HG03457 (cell line): Measurements from ENCODE around the gene CYP4X1.
"Not testable (repeated sequence)": the region's sequence is repeated elsewhere in the genome, so short reads cannot be mapped to it uniquely, and the experiment has no call there.

Experiments
- ATAC-seq: cut with Tn5 transposase; IDR thresholded peaks from one replicate; pipeline ENCODE4 v1.9.1; 2021; ENCODE audit warnings: moderate number of reproducible peaks; ENCODE audit not compliant: unreplicated experiment

CYP4X1 gene

DNA sequence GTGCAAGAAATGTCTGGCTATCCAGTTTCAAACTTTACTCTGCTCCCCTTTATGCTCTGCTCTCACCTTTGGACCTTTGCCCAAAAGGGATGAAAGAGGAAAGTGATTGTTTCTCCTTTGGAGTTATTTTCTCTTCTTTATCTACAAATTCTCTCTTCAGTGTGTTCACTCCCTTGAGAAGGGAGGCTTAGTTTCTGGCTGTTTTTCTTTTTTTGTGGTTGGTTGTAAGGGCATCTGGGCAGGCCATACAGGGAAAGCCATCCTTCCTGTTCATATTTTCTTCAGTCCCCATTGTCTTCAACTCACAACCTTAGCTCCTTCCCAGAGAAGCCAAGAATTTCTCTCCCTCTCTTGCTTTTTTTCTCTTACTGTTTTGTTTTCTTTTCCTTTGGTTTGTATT, 46.0 kb downstream of the CYP4X1 start:
- ATAC-seq, result not testable (repeated sequence)

DNA sequence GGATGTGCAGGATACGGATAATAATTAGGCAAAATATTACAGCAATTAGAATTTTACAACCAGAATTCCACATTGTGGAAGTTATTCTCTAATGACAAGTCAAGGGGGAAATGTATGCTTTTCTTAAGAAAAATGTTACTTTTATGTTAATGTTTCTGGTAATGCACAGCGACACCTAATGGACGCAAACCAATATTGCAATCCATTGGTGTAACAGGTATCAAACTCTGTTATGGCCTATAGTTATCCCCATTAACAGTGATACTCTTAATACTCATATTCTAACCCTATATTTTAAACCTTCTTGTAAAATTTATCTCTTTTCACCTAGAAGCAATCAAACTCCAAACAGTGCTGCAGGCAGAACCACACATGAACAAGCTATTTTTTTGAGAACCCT, 65.9 kb downstream of the CYP4X1 start:
- not testable (repeated sequence) for ATAC-seq

DNA sequence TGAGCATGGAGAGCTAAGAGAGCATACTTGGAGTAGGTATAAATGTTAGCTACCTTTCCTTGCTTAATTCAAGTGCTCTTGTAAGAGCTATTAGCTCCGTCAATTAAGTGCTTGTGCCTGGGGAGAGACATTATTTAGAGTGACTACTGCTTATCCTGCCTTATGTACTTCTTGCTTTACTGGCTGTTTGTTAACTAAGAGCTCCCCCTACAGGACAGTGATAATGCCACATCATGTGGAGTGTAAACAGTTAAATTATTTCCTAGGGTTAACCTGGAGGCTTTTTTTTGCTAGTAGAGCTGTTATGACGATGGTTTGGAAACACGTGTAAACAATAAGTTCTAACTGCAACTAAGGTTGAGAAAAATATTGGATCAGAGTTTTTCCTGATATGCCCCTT, 68.0 kb downstream of the CYP4X1 start:
- not testable (repeated sequence) for ATAC-seq
